HepG2 (cell line): ENCODE measurements around the gene ADAMTS2. TPM values are rescaled to one million over a fixed set of nuclear protein-coding genes. Genes with fewer than 3 reads are reported as not detected.

Experiments
- BCL3 ChIP-seq: sonication (generic); formaldehyde crosslinking; IDR thresholded peaks from 2 replicates; pipeline ENCODE4 v1.5.1; 2020; ENCODE audit warnings: mild to moderate bottlenecking, missing genetic modification reagents, moderate library complexity
- CERS6 ChIP-seq: sonication (generic); formaldehyde crosslinking; IDR thresholded peaks from 2 replicates; pipeline ENCODE4 v1.5.0; 2020; ENCODE audit warnings: missing genetic modification reagents
- EED ChIP-seq: sonication (generic); formaldehyde crosslinking; IDR thresholded peaks from 2 replicates; pipeline ENCODE4 v1.5.0; 2020; ENCODE audit warnings: mild to moderate bottlenecking, missing genetic modification reagents
- GATAD2A ChIP-seq: IDR thresholded peaks from 2 replicates; pipeline ENCODE4 v1.6.1; 2016
- HINFP ChIP-seq: sonication (generic); formaldehyde crosslinking; IDR thresholded peaks from 2 replicates; pipeline ENCODE4 v1.4.0; 2020; ENCODE audit warnings: low read depth, mild to moderate bottlenecking, missing genetic modification reagents
- IRX3 ChIP-seq: sonication (generic); formaldehyde crosslinking; IDR thresholded peaks from 2 replicates; pipeline ENCODE4 v1.8.1; 2023; ENCODE audit warnings: mild to moderate bottlenecking, low read depth, missing genetic modification reagents, borderline replicate concordance
- MATR3 ChIP-seq: sonication (generic); formaldehyde crosslinking; IDR thresholded peaks from 2 replicates; pipeline ENCODE4 v1.4.0; 2020; ENCODE audit warnings: missing genetic modification reagents
- MED1 ChIP-seq: sonication (generic); formaldehyde crosslinking; IDR thresholded peaks from 2 replicates; pipeline ENCODE4 v1.4.0; 2020; ENCODE audit warnings: missing genetic modification reagents
- SMAD9 ChIP-seq: sonication (generic); formaldehyde crosslinking; IDR thresholded peaks from 2 replicates; pipeline ENCODE4 v1.5.1; 2020; ENCODE audit warnings: mild to moderate bottlenecking, missing genetic modification reagents
- SOX6 ChIP-seq, 2 experiments: fragments of 450-650 bp in 1 of 2; sonication (generic) in 1 of 2; formaldehyde crosslinking in 1 of 2; IDR thresholded peaks; 2 replicates each; pipeline versions ENCODE4 v1.4.0 to v1.6.1; 2017 to 2020; ENCODE audit warnings: antibody characterized with exemption in 1 of 2, mild to moderate bottlenecking in 1 of 2, missing genetic modification reagents in 1 of 2
- SP1 ChIP-seq, 2 experiments: fragments of 450-650 bp in 1 of 2; sonication (generic) in 1 of 2; formaldehyde crosslinking in 1 of 2; IDR thresholded peaks; 2 replicates each; pipeline versions ENCODE4 v1.4.0 to v1.6.1; 2016 to 2020; ENCODE audit warnings: missing genetic modification reagents in 1 of 2
- TEAD2 ChIP-seq: sonication (generic); formaldehyde crosslinking; IDR thresholded peaks from 2 replicates; pipeline ENCODE4 v1.9.0; 2021; ENCODE audit warnings: missing genetic modification reagents
- THAP7 ChIP-seq: sonication (generic); formaldehyde crosslinking; IDR thresholded peaks from 2 replicates; pipeline ENCODE4 v1.8.1; 2023; ENCODE audit warnings: mild to moderate bottlenecking, missing genetic modification reagents
- ZEB1 ChIP-seq: IDR thresholded peaks from 2 replicates; pipeline ENCODE4 v1.6.1; 2012; ENCODE audit warnings: mild to moderate bottlenecking, low read depth, inconsistent platforms; ENCODE audit not compliant: insufficient replicate concordance
- ZFP91 ChIP-seq: sonication (generic); formaldehyde crosslinking; IDR thresholded peaks from 2 replicates; pipeline ENCODE4 v1.9.0; 2022; ENCODE audit warnings: missing genetic modification reagents, mild to moderate bottlenecking, borderline replicate concordance
- ZMAT3 ChIP-seq: sonication (generic); formaldehyde crosslinking; conservative IDR thresholded peaks from 2 replicates; pipeline ENCODE4 v1.7.0; 2021; ENCODE audit warnings: missing genetic modification reagents
- ZNF225 ChIP-seq: sonication (generic); formaldehyde crosslinking; IDR thresholded peaks from 2 replicates; pipeline ENCODE4 v1.4.0; 2020; ENCODE audit warnings: mild to moderate bottlenecking, missing genetic modification reagents
- ZNF331 ChIP-seq: sonication (generic); formaldehyde crosslinking; IDR thresholded peaks from 2 replicates; pipeline ENCODE4 v1.4.0; 2020; ENCODE audit warnings: missing genetic modification reagents
- ZNF629 ChIP-seq: sonication (generic); formaldehyde crosslinking; conservative IDR thresholded peaks from 2 replicates; pipeline ENCODE4 v1.5.0; 2020; ENCODE audit warnings: missing genetic modification reagents
- ZNF687 ChIP-seq: sonication (generic); formaldehyde crosslinking; IDR thresholded peaks from 2 replicates; pipeline ENCODE4 v1.5.1; 2020; ENCODE audit warnings: mild to moderate bottlenecking, missing genetic modification reagents, moderate library complexity
- polyA plus RNA-seq, 8 experiments: library from polyadenylated mRNA; depleted of rRNA in 3 of 8; stranded (reverse) in 7 of 8; unstranded in 1 of 8; fragments of >200 nt; fragmentation: Illumina TruSeq in 4 of 8; extraction: Trizol in 4 of 8; gene quantifications; 2 replicates each; pipeline versions ENCODE4 v1.2.1 to v1.2.3, GENCODE V29; 2011 to 2016; ENCODE audit warnings: low read depth in 4 of 8, missing spikeins in 1 of 8, mixed read lengths in 1 of 8; ENCODE audit not compliant: insufficient read depth in 1 of 8
- total RNA-seq, 5 experiments: library from RNA; depleted of rRNA; stranded (reverse); fragments of >200 nt; fragmentation: Illumina TruSeq; extraction: Trizol; gene quantifications; 2 replicates each; pipeline ENCODE4 v1.2.3, GENCODE V29; 2016; ENCODE audit warnings: low read depth in 1 of 5

ADAMTS2 gene
- total and polyA plus RNA-seq, 2 of the 13 experiments (the other 11 are each of a cell fraction or from before 2014, with no cell fraction given): 0.24 to 3.5 TPM

- TF ChIP-seq GATAD2A (CRISPR knock-in tag) (peak; percentile 58), HINFP (no peak), ZNF629 (CRISPR knock-in tag) (peak; percentile 39), MATR3 (CRISPR knock-in tag) (no peak), ZFP91 (CRISPR knock-in tag) (peak; percentile 41; the same call in 1 of the 2 replicates), MED1 (peak; percentile 85), SMAD9 (CRISPR knock-in tag) (no peak), ZNF331 (CRISPR knock-in tag) (0 out of 2 replicates have a peak, but pooled peaks have one; percentile 66), THAP7 (CRISPR knock-in tag) (no peak), ZEB1 (no peak), BCL3 (CRISPR knock-in tag) (no peak; the same call in 1 of the 2 replicates), TEAD2 (CRISPR knock-in tag) (no peak), IRX3 (CRISPR knock-in tag) (no peak), SOX6 (IDR thresholded peaks at IDR 0.05) (no peak), SOX6 (CRISPR knock-in tag; IDR thresholded peaks at IDR 0.05) (peak; percentile 61), ZNF687 (CRISPR knock-in tag) (peak; percentile 61), ZNF225 (CRISPR knock-in tag) (no peak), EED (CRISPR knock-in tag) (no peak), ZMAT3 (CRISPR knock-in tag) (no peak), SP1 (IDR thresholded peaks at IDR 0.05) (no peak), SP1 (CRISPR knock-in tag; IDR thresholded peaks at IDR 0.05) (no peak), CERS6 (CRISPR knock-in tag) (no peak)
Observed at GRCh38 chr5:179187229-179187678, 158.0 kb downstream of the ADAMTS2 start (continued).
